ENCODE results near the gene VAMP8.
"Not testable (repeated sequence)": the region's sequence is repeated elsewhere in the genome, so short reads cannot be mapped to it uniquely, and the experiment has no call there.

VAMP8 gene

GRCh38 chr2:85588236-85588635 lies 10.8 kb downstream of the VAMP8 start:
- no peak overlapping the region for H3K4me3 ChIP-seq (ENCODE audit: low read depth, low read length)
- DNase-seq (ENCODE audit: low read depth) = no peak
- no peak for TF ChIP-seq CTCF (IDR thresholded peaks at IDR 0.05; ENCODE audit: low read depth, low read length, missing control alignments)

GRCh38 chr2:85588645-85589044 lies 11.3 kb downstream of the VAMP8 start:
- no peak for DNase-seq (ENCODE audit: low read depth)
- no peak for TF ChIP-seq CTCF (IDR thresholded peaks at IDR 0.05; ENCODE audit: low read depth, low read length, missing control alignments)
- no peak overlapping the region for H3K4me3 ChIP-seq (ENCODE audit: low read depth, low read length)

GRCh38 chr2:85589181-85589580 lies 11.8 kb downstream of the VAMP8 start:
- H3K4me3 ChIP-seq (ENCODE audit: low read depth, low read length) = no peak overlapping the region
- TF ChIP-seq CTCF (IDR thresholded peaks at IDR 0.05; ENCODE audit: low read depth, low read length, missing control alignments) = no peak

GRCh38 chr2:85589982-85590791 lies 12.8 kb downstream of the VAMP8 start:
- no peak for DNase-seq (ENCODE audit: low read depth)
- H3K4me3 ChIP-seq (ENCODE audit: low read depth, low read length) = no peak overlapping the region
- no peak for TF ChIP-seq CTCF (IDR thresholded peaks at IDR 0.05; ENCODE audit: low read depth, low read length, missing control alignments)

More at GRCh38 chr2:85589181-85589580, 11.8 kb downstream of the VAMP8 start:
- no peak for DNase-seq (ENCODE audit: low read depth)

GRCh38 chr2:85590950-85591349 lies 13.6 kb downstream of the VAMP8 start:
- TF ChIP-seq CTCF (IDR thresholded peaks at IDR 0.05; ENCODE audit: low read depth, low read length, missing control alignments) = no peak
- no peak overlapping the region for H3K4me3 ChIP-seq (ENCODE audit: low read depth, low read length)
- no peak for DNase-seq (ENCODE audit: low read depth)

GRCh38 chr2:85591563-85591962 lies 14.2 kb downstream of the VAMP8 start:
- no peak for DNase-seq (ENCODE audit: low read depth)
- TF ChIP-seq CTCF (IDR thresholded peaks at IDR 0.05; ENCODE audit: low read depth, low read length, missing control alignments) = no peak
- H3K4me3 ChIP-seq (ENCODE audit: low read depth, low read length) = no peak overlapping the region

GRCh38 chr2:85592299-85592698 lies 14.9 kb downstream of the VAMP8 start:
- H3K4me3 ChIP-seq (ENCODE audit: low read depth, low read length); DNase-seq (ENCODE audit: low read depth): not testable (repeated sequence)

All from GM12864 (cell line).